Panc1 (cell line): Measurements from ENCODE around the gene PADI3. TPM values are rescaled to one million over a fixed set of nuclear protein-coding genes. Genes with fewer than 3 reads are reported as not detected.
"Not testable (repeated sequence)": the region's sequence is repeated elsewhere in the genome, so short reads cannot be mapped to it uniquely, and the experiment has no call there.

ENCODE experiments used
- ATAC-seq: fragments of 200-7000 bp; cut with Tn5 transposase; 2 replicates; pipeline ENCODE4 v1.9.1; 2020; ENCODE audit warnings: mild to moderate bottlenecking, moderate library complexity
- BruUV-seq: library from RNA; stranded (reverse); fragments of 400-500 nt; replicated peaks from 2 replicates; lab custom pipeline; 2021; lab: Mats Ljungman, UMichigan
- CTCF ChIA-PET: fragments of 300-600 bp; sonication (Branson Sonifier 250); formaldehyde crosslinking; loops from one replicate; lab custom pipeline; 2022; ENCODE audit warnings: antibody characterized with exemption; lab: Charles Lee
- POLR2A ChIA-PET: fragments of 300-600 bp; sonication (Branson Sonifier 250); formaldehyde crosslinking; loops from one replicate; lab custom pipeline; 2022; ENCODE audit warnings: antibody characterized with exemption; lab: Charles Lee
- DNase-seq: peaks from one replicate; pipeline ENCODE4 v3.0.0-alpha.2; 2010; ENCODE audit warnings: low read depth, low spot score
- H3K27ac ChIP-seq: 2 replicates; pipeline ENCODE4 v1.5.1; 2011; ENCODE audit warnings: mild to moderate bottlenecking, low read length, inconsistent platforms
- H3K27me3 ChIP-seq: fragments of 200-500 bp; sonication (Bioruptor generic); 2 replicates; pipeline ENCODE4 v1.6.0; 2014; ENCODE audit warnings: low read length, inconsistent platforms; ENCODE audit not compliant: control insufficient read depth, insufficient read depth
- H3K36me3 ChIP-seq: fragments of 200-500 bp; sonication (Bioruptor generic); 2 replicates; pipeline ENCODE4 v1.5.1; 2014; ENCODE audit warnings: inconsistent platforms, mild to moderate bottlenecking, low read length, moderate library complexity; ENCODE audit not compliant: control insufficient read depth, insufficient read depth
- H3K4me1 ChIP-seq: 2 replicates; pipeline ENCODE4 v1.5.1; 2011; ENCODE audit warnings: inconsistent platforms, mild to moderate bottlenecking, low read length, moderate library complexity; ENCODE audit not compliant: control insufficient read depth, insufficient read depth
- H3K4me3 ChIP-seq, 2 experiments: 2 replicates each; pipeline ENCODE4 v1.5.1; 2011 to 2012; ENCODE audit warnings: low read depth in 2 of 2, low read length in 2 of 2, mild to moderate bottlenecking in 2 of 2, inconsistent platforms in 1 of 2, moderate library complexity in 1 of 2
- H3K9me3 ChIP-seq: fragments of 200-500 bp; sonication (Bioruptor generic); 2 replicates; pipeline ENCODE4 v1.5.1; 2014; ENCODE audit warnings: low read depth, mild to moderate bottlenecking, inconsistent platforms, low read length, moderate library complexity; ENCODE audit not compliant: control insufficient read depth, insufficient read depth
- POLR2AphosphoS5 ChIP-seq: IDR thresholded peaks from 2 replicates; pipeline ENCODE4 v1.6.1; 2012; ENCODE audit warnings: mild to moderate bottlenecking, low read depth, low read length, moderate library complexity
- REST ChIP-seq, 2 experiments: IDR thresholded peaks; 2 replicates each; pipeline ENCODE4 v1.6.1; 2011 to 2012; ENCODE audit warnings: low read depth in 2 of 2, control low read depth in 1 of 2, low read length in 1 of 2, mild to moderate bottlenecking in 1 of 2, moderate library complexity in 1 of 2; ENCODE audit not compliant: insufficient read depth in 1 of 2
- SIN3A ChIP-seq: IDR thresholded peaks from 2 replicates; pipeline ENCODE4 v1.6.1; 2012; ENCODE audit warnings: low read depth, mild to moderate bottlenecking, low read length, moderate library complexity, borderline replicate concordance; ENCODE audit not compliant: insufficient read depth
- TCF7L2 ChIP-seq: IDR thresholded peaks from 2 replicates; pipeline ENCODE4 v1.6.1; 2011; ENCODE audit warnings: mild to moderate bottlenecking, low read depth, low read length, inconsistent platforms
- in situ Hi-C: cut with HindIII; loops from 2 replicates; pipeline ENCODE4 v1.10.0; 2016; ENCODE audit warnings: low sequenced_read_pairs, low pct_unique_long_range_greater_than_20kb
- intact Hi-C: fragments of 100-400 bp; cut with micrococcal nuclease; formaldehyde crosslinking; loops from one replicate; pipeline ENCODE4 v1.10.0; 2022; ENCODE audit not compliant: unreplicated experiment
- total RNA-seq: library from RNA; stranded (reverse); gene quantifications from one replicate; pipeline ENCODE4 v1.2.1, GENCODE V29; 2021; ENCODE audit not compliant: unreplicated experiment
- TF ChIP-seq, protein P1 (sequence below): fragments of 450-650 bp; IDR thresholded peaks from 2 replicates; pipeline ENCODE4 v1.5.1; 2017; ENCODE audit warnings: mild to moderate bottlenecking

The PADI3 gene
- total RNA-seq, 1 experiment from 2014 or later: 3.4 TPM

DNA sequence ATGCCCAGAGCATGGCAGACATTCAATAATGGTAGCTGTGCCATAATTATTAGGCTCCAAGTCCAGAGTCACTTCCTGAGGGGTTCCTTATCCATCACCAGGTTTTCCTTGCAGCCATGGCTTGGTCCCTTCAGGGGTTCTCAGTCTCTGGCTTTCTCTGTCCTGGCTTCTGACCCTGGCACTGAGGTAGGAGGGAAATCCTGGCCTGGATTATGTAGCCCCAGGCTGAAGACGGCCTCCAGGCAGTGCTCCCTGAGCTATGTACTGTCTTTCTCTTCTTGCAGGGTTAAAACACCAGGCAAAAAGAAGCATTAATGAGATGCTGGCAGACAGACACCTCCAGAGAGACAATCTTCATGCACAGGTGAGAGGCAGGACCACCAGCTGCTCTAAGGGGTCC lies 9.5 kb upstream of the PADI3 start:
- BruUV-seq: no TSS peak
- intact Hi-C loops (loop anchor here (2.0 to 10.0 kb wide), 2 partner anchors 97 to 165 kb away; no protein-coding TSS in a partner anchor), in situ Hi-C loops (no loop called here)
- POLR2A ChIA-PET: interaction anchor here (0.6 kb wide), 1 partner anchor 131 kb away, joined by 3 read pairs; no protein-coding TSS in a partner anchor
- Histone ChIP-seq H3K4me1 (peaks cover 41% of the 10 kb centered on the region), H3K36me3 (no peaks in the 10 kb centered on the region), H3K4me3 (no peak overlapping the region), H3K27me3 (no peaks in the 10 kb centered on the region), H3K27ac (peak overlapping the region; percentile 96), H3K9me3 (no peaks in the 10 kb centered on the region)
- TF ChIP-seq REST (IDR thresholded peaks at IDR 0.05; ENCODE audit: insufficient read depth in 1 of 2, low read depth in 2 of 2, low read length in 1 of 2) (no peak), POLR2AphosphoS5 (no peak), SIN3A (no peak), TCF7L2 (no peak)
- TF ChIP-seq, protein P1, sequence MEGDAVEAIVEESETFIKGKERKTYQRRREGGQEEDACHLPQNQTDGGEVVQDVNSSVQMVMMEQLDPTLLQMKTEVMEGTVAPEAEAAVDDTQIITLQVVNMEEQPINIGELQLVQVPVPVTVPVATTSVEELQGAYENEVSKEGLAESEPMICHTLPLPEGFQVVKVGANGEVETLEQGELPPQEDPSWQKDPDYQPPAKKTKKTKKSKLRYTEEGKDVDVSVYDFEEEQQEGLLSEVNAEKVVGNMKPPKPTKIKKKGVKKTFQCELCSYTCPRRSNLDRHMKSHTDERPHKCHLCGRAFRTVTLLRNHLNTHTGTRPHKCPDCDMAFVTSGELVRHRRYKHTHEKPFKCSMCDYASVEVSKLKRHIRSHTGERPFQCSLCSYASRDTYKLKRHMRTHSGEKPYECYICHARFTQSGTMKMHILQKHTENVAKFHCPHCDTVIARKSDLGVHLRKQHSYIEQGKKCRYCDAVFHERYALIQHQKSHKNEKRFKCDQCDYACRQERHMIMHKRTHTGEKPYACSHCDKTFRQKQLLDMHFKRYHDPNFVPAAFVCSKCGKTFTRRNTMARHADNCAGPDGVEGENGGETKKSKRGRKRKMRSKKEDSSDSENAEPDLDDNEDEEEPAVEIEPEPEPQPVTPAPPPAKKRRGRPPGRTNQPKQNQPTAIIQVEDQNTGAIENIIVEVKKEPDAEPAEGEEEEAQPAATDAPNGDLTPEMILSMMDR: no peak
- DNase-seq: peak; percentile 82
- peak; percentile 74 for ATAC-seq
- CTCF ChIA-PET: no interaction called here

DNA sequence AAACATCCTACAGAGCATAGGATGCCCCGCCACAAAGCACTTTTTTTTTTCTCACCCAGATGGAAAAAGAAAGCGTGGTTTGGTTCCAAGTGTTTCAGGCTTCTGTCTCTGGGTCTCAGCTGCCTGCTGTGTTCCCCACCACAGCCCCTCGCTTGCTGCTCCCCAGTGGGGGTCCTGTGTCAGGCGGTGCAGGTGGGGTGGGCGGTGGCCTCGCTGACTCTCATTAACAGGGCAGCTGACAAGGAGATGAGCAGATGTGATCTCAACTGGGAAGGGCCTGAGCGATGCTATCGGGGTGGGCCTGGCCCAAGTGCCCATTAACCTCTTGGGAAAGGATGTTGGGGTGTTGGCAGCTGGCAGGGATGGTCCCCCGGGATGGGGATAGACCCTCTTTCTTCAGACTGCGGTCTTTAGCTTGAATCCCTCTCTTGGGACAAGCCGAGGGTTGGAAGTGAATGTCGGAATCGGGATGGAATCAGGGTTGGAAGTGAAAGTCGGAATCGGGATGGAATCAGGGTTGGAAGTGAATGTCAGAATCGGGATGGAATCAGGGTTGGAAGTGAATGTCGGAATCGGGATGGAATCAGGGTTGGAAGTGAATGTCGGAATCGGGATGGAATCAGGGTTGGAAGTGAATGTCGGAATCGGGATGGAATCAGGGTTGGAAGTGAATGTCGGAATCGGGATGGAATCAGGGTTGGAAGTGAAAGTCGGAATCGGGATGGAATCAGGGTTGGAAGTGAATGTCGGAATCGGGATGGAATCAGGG lies 7.7 kb upstream of the PADI3 start:
- POLR2A ChIA-PET, intact Hi-C loops, BruUV-seq, H3K27me3 ChIP-seq, ATAC-seq, H3K9me3 ChIP-seq, H3K4me3 ChIP-seq, H3K36me3 ChIP-seq, in situ Hi-C loops, CTCF ChIA-PET, DNase-seq: not testable (repeated sequence)
- Histone ChIP-seq H3K4me1 (peaks cover 42% of the 10 kb centered on the region), H3K27ac (peak overlapping the region; percentile 50)

- POLR2A ChIA-PET: not testable (repeated sequence)
Measured at GRCh38 chr1:17241780-17242074, 7.2 kb upstream of the PADI3 start.

More at GRCh38 chr1:17241780-17242074, 7.2 kb upstream of the PADI3 start:
- BruUV-seq, H3K27ac ChIP-seq, ATAC-seq, intact Hi-C loops, H3K9me3 ChIP-seq, H3K27me3 ChIP-seq, H3K36me3 ChIP-seq, H3K4me3 ChIP-seq, in situ Hi-C loops, DNase-seq: not testable (repeated sequence)
- CTCF ChIA-PET: interaction anchor here (0.6 kb wide), 1 partner anchor 64 kb away, joined by 3 read pairs; no protein-coding TSS in a partner anchor
- peaks cover 38% of the 10 kb centered on the region for H3K4me1 ChIP-seq
